ENCODE data around the gene FAM83G.

Gene FAM83G

GRCh38 chr17:18919963-18920362 lies 84.6 kb downstream of the FAM83G start:
- no peak overlapping the region for H3K27ac ChIP-seq (ENCODE audit: extremely low read depth, low read depth, low read length)
- peaks cover 26 to 41% of the 10 kb centered on the region in 2 experiments; a peak in 2 of 3 replicates for H3K36me3 ChIP-seq (ENCODE audit: control insufficient read depth in 2 of 2, insufficient read depth in 1 of 2, low read length in 2 of 2)
- H3K9me3 ChIP-seq (ENCODE audit: control insufficient read depth, insufficient read depth, low read depth, low read length): no peaks in the 10 kb centered on the region
- TF ChIP-seq ZNF394 (tag by site-specific recombination; IDR thresholded peaks at IDR 0.05; ENCODE audit: borderline replicate concordance): no peak
- no peak for TF ChIP-seq ZBTB49 (tag by site-specific recombination; IDR thresholded peaks at IDR 0.05; ENCODE audit: low read depth)
- TF ChIP-seq MZF1 (tag by site-specific recombination; IDR thresholded peaks at IDR 0.05; ENCODE audit: borderline replicate concordance): no peak
- TF ChIP-seq ZNF654 (tag by site-specific recombination; IDR thresholded peaks at IDR 0.05; ENCODE audit: low read depth): no peak
- TF ChIP-seq ZNF596 (tag by site-specific recombination; IDR thresholded peaks at IDR 0.05): no peak
- H3K4me1 ChIP-seq (ENCODE audit: control insufficient read depth, insufficient read depth, low read length): peaks cover 13% of the 10 kb centered on the region
- H3K4me3 ChIP-seq (ENCODE audit: low read depth, low read length): no peak overlapping the region
- CTCF ChIA-PET: no interaction called here
- POLR2A ChIA-PET: interaction anchor here (1.0 kb wide), 1 partner anchor 62 kb away, joined by 3 read pairs; the partner anchor contains the start of gene PRPSAP2
